Measurements from ENCODE around the gene NKX1-2.

The NKX1-2 gene

GRCh38 chr10:124474514-124475070, 24.8 kb upstream of the NKX1-2 start:
- DNase-seq, result no peak

DNA sequence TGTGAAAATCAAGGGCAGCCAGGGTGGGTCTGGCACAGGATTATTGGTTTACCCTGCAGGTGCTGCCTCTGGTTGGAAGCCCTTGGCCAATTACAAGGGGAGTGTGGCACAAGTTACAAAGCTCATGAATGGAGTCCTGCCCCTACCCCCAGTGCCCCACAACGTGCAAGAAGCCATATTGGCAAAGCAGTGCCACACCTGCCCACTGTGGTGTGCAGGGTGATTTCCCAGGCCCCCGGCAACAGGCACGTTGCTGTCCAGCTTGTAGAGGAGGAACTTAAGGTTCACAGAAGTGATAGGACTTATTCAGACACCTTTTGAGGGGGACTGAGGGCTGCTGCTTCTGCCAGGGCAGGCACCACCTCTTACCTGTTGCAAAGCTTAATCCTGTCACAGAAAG, 23.2 kb upstream of the NKX1-2 start:
- no peak for DNase-seq

DNA sequence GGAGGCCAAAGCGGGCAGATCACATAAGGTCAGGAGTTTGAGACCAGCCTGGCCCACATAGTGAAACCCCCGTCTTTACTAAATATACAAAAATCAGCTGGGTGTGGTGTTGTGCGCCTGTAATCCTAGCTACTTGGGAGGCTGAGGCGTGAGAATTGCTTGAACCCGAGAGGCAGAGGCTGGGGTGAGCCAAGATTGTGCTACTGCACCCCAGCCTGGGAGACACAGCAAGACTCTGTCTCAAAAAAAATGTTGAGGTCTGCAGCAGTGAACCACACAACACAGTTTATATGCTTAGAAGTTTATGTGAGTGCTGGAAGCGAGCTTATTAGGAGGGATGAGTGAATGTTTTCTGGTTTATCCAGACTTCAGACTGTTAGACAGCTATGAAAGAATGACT, 22.2 kb upstream of the NKX1-2 start:
- no peak for DNase-seq

GRCh38 chr10:124470544-124471434, 21.0 kb upstream of the NKX1-2 start:
- DNase-seq, result no peak

- no peak for DNase-seq
Measured at GRCh38 chr10:124469956-124470484, 20.2 kb upstream of the NKX1-2 start.

DNA sequence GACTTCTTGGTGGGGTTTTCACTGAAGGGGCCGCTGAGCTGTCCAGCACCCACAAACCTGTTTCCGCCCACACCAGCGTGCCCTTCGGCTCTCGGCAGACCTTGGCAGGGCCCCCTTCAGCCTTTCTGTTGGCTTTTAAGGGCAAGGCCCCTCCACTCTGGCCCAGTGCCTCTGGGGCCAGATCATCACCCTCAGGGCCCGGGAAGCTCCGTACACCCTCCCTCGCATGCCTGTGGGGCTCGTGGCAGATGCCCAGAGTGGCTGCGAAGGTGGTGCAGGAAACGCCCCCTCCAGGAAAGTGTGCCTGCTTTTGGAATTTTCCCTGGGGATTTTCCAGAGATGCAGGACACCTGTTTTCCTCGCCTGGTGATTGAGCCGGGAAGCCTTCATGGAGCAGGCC, 18.8 kb upstream of the NKX1-2 start:
- DNase-seq, result no peak

- no peak for DNase-seq
Measured at GRCh38 chr10:124467165-124467564, 17.3 kb upstream of the NKX1-2 start.

- no peak for DNase-seq
Measured at GRCh38 chr10:124465777-124466488, 16.1 kb upstream of the NKX1-2 start.

DNA sequence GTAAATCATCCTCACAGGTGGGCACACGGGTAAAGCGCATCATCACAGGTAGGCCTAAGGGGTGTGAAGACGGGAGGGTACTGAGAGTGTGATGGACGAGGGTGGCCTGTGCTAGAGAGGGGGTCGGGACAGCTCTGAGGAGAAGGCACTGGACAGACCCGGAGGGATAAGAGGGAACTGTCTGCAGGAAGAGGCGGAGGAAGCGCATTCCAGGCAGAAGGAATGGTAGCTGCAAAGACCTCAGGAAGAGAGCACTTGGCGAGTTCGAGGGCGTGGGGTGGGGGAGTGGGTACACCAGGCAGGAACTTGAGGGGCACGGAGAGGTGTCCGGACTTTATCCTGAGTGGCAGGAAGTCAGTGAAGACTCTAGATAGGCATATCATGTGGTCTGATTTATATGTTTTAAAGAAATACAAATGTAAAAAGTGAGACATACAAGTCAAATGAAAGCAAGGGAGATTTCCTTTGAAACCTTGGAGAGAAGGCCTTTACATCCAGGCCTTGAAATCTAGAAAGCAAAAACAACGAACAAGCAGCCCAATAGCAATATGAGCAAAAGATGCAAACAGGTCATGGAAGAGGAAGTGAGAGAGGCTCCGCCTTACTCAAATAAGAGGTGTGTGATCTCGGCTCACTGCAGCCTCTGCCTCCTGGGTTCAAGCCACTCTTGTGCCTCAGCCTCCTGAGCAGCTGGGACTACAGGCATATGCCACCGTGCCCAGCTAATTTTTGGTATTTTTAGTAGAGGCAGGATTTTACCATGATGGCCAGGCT, 15.4 kb upstream of the NKX1-2 start:
- no peak for DNase-seq

DNA sequence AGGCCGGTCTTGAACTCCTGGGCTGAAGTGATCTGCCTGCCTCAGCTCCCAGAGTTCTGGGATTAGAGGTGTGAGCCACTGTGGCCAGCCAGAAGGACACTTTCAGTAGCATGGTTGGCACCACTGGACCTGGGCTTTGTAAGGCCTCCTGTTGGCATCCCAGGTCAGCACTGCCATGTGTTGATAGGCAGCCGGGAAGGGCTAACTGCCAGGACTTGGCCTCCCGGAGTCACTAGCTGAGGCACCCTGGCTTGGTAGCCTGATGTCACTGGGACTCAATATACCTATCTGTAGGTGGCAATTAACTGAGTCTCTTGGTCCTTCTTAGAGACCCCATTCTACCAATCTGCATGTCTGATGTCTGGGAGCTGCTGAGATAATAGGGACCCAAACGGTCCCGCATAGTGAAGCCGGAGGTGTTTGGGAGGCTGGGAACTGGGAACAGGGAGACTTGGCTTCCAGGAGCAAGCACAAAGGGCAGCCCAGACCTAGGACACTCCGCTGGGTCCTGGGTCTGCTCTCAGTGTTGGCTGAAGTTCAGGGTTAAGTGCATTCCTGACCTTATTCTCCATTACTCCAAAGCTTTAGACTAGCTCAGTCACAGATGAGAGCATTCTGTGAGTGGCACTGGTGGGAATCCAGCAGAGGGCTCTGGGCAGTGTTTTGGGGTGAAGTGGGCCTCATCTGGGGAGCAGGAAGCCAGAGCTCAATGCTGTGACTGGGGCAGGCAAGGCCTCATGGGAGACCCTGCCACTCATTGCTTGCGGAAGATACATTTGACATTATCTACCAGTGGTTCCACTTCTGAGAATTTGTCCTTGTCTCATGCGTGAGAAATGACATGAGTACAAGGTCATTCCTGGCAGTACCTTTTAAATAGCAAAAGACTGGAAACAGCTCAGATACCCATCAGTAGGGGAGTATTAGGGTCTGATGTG, 14.5 kb upstream of the NKX1-2 start:
- DNase-seq, result no peak

- no peak for DNase-seq
Measured at GRCh38 chr10:124462348-124462695, 12.5 kb upstream of the NKX1-2 start.

GRCh38 chr10:124461642-124462347, 12.0 kb upstream of the NKX1-2 start, which contains the start of gene LHPP:
Gene LHPP, plus strand, starts transcription at chr10:124461823. Its CDS starts 40 bp downstream, at chr10:124461863.
- DNase-seq, result peak; percentile 89

GRCh38 chr10:124460144-124460543, 10.3 kb upstream of the NKX1-2 start:
- no peak for DNase-seq

GRCh38 chr10:124459395-124459794, 9.6 kb upstream of the NKX1-2 start:
- no peak for DNase-seq

- no peak for DNase-seq
Measured at GRCh38 chr10:124458889-124459288, 9.1 kb upstream of the NKX1-2 start.

DNA sequence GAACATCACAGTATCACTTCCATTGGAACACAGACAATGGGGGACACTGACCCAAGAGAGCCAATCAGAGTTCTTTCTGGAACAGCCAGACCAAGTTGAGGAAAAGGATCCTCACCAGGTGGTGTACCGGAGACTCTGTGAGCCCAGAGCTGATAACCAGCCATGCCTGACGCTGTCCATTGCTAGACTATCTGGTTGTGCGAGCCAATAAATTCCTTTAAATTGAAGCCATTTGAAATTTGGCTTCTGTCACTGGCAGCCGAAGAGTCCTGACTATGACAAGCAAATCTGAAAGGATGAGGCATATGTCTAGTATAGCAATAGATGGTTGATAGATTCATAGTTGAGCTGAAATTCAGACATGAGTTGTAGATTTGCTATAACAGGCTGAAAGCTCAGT, 8.6 kb upstream of the NKX1-2 start:
- DNase-seq, result no peak

DNA sequence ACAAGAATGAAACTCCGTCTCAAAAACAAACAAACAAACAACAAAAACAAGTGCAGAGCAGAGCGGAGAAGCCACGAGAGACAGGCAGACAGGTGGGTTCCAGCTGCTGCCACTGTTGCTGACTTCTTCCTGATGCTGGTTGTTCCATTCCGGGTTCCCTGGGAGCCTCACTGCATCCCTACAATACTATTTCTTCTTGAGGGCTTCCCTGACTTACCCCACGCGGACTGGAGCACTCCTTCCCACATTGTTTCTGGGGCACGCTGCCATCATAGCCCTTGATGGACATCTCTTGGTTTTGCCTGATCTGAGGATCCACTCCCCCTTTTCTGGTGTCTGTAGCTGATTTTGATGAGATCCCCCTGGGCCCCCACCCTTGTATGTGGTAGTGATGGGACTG, 5.6 kb upstream of the NKX1-2 start:
- DNase-seq, result no peak

GRCh38 chr10:124453960-124454610, 4.2 kb upstream of the NKX1-2 start:
- DNase-seq, result no peak

- no peak for DNase-seq
Measured at GRCh38 chr10:124451276-124451675, 1.4 kb upstream of the NKX1-2 start.

GRCh38 chr10:124450783-124451057, 885 bp upstream of the NKX1-2 start:
- DNase-seq, result no peak

Measured in CD4-positive, alpha-beta T cell treated with Interleukin-10 for 1 hour (primary cell).